CD8-positive, alpha-beta memory T cell (primary cell): ENCODE results near the gene PRPSAP1. TPM values are rescaled to one million over a fixed set of nuclear protein-coding genes. Genes with fewer than 3 reads are reported as not detected.

Source experiments
- CTCF ChIA-PET: fragments of 350-600 bp; sonication (Branson Sonifier 250); formaldehyde crosslinking; loops from one replicate; lab custom pipeline; 2021; ENCODE audit warnings: antibody characterized with exemption; lab: Charles Lee
- POLR2A ChIA-PET: fragments of 350-600 bp; sonication (Branson Sonifier 250); formaldehyde crosslinking; loops from one replicate; lab custom pipeline; 2021; ENCODE audit warnings: antibody characterized with exemption; lab: Charles Lee
- DNase-seq, 5 donors: peaks; one replicate each; pipeline versions ENCODE4 v3.0.0 to v3.0.0-alpha.2; 2020 to 2022; ENCODE audit warnings: mixed read lengths in 1 of 5
- H3K27ac ChIP-seq: one replicate; pipeline ENCODE4 v1.7.0; 2013; ENCODE audit warnings: low read depth, mild to moderate bottlenecking, low read length, moderate library complexity
- H3K27me3 ChIP-seq: 2 replicates; pipeline ENCODE4 v1.7.0; 2013; ENCODE audit warnings: low read length, mild to moderate bottlenecking; ENCODE audit not compliant: insufficient read depth, poor library complexity, severe bottlenecking
- H3K36me3 ChIP-seq: 2 replicates; pipeline ENCODE4 v1.7.0; 2013; ENCODE audit warnings: mild to moderate bottlenecking, low read length, moderate library complexity; ENCODE audit not compliant: insufficient read depth
- H3K4me1 ChIP-seq: 2 replicates; pipeline ENCODE4 v1.7.0; 2013; ENCODE audit warnings: mild to moderate bottlenecking, low read length, moderate library complexity; ENCODE audit not compliant: insufficient read depth
- H3K4me3 ChIP-seq: 2 replicates; pipeline ENCODE4 v1.7.0; 2013; ENCODE audit warnings: mild to moderate bottlenecking, low read length
- H3K9me3 ChIP-seq: 2 replicates; pipeline ENCODE4 v1.7.0; 2013; ENCODE audit warnings: mild to moderate bottlenecking, low read length
- H3K27ac Mint-ChIP-seq, 8 donors: one replicate each; pipeline ENCODE4 v1.8.0; 2020 to 2021; ENCODE audit warnings: mixed read lengths in 8 of 8, mild to moderate bottlenecking in 6 of 8, inconsistent platforms in 3 of 8, moderate library complexity in 3 of 8
- H3K27me3 Mint-ChIP-seq, 2 donors: one replicate each; pipeline ENCODE4 v1.8.0; 2020 to 2021; ENCODE audit warnings: mixed read lengths in 2 of 2, mild to moderate bottlenecking in 1 of 2, moderate library complexity in 1 of 2
- H3K36me3 Mint-ChIP-seq, 3 donors: one replicate each; pipeline ENCODE4 v1.8.0; 2020 to 2021; ENCODE audit warnings: mixed read lengths in 3 of 3, inconsistent platforms in 1 of 3, mild to moderate bottlenecking in 1 of 3
- H3K4me1 Mint-ChIP-seq, 3 donors: one replicate each; pipeline ENCODE4 v1.8.0; 2020 to 2021; ENCODE audit warnings: mixed read lengths in 3 of 3, inconsistent platforms in 1 of 3, mild to moderate bottlenecking in 1 of 3
- H3K4me3 Mint-ChIP-seq, 7 donors: one replicate each; pipeline ENCODE4 v1.8.0; 2020 to 2021; ENCODE audit warnings: mixed read lengths in 7 of 7, mild to moderate bottlenecking in 6 of 7, moderate library complexity in 4 of 7, inconsistent platforms in 2 of 7
- H3K9me3 Mint-ChIP-seq, 5 donors: one replicate each; pipeline ENCODE4 v1.8.0; 2020 to 2022; ENCODE audit warnings: mixed read lengths in 5 of 5, mild to moderate bottlenecking in 3 of 5, moderate library complexity in 2 of 5, inconsistent platforms in 1 of 5
- polyA plus RNA-seq: library from polyadenylated mRNA; unstranded; fragments of 300-500 nt; fragmentation: Illumina TruSeq; gene quantifications from one replicate; pipeline ENCODE4 v1.2.3, GENCODE V29; 2021
- total RNA-seq, 2 experiments: library from RNA; stranded (reverse); gene quantifications; one replicate each; pipeline ENCODE4 v1.2.3, GENCODE V29; 2021

PRPSAP1 gene
- total and polyA plus RNA-seq, 3 experiments from 2014 or later: 46.9 to 63.3 (median 48.3) TPM

- ChIA-PET CTCF (interaction anchor here (0.6 to 10.9 kb wide), 24 partner anchors 10 to 398 kb away, joined by 3 to 110 read pairs (median 4); partner anchors contain the start of genes PRPSAP1, QRICH2 and UBE2O), POLR2A (interaction anchor here (1.0 to 3.1 kb wide), 2 partner anchors 33 to 116 kb away, joined by 3 to 27 read pairs; partner anchors contain the start of gene PRPSAP1)
- Histone ChIP-seq H3K4me1 (peaks cover 19% of the 10 kb centered on the region), H3K36me3 (no peaks in the 10 kb centered on the region), H3K27ac (no peak overlapping the region), H3K27me3 (no peaks in the 10 kb centered on the region), H3K9me3 (no peaks in the 10 kb centered on the region), H3K4me3 (peak overlapping the region; percentile 59)
- H3K27ac Mint-ChIP-seq: peak overlapping the region in 2 of 8 donors; percentile 52
- peaks cover 3 to 22% (median 6%) of the 10 kb centered on the region in 3 donors for H3K4me1 Mint-ChIP-seq
- no peaks in the 10 kb centered on the region for H3K27me3 Mint-ChIP-seq
- H3K9me3 Mint-ChIP-seq: no peaks in the 10 kb centered on the region
- peaks cover 0 to 12% (median 0%) of the 10 kb centered on the region in 3 donors for H3K36me3 Mint-ChIP-seq
- DNase-seq: peak; percentile 71 to 86 (median 76)
- H3K4me3 Mint-ChIP-seq: peak overlapping the region; percentile 61 to 90 (median 76)
These were observed 32.4 kb upstream of the PRPSAP1 start for GRCh38 chr17:76385892-76386786.

- Histone ChIP-seq H3K4me3 (peak overlapping the region; percentile 59), H3K36me3 (no peaks in the 10 kb centered on the region), H3K27me3 (no peaks in the 10 kb centered on the region), H3K27ac (no peak overlapping the region), H3K9me3 (no peaks in the 10 kb centered on the region), H3K4me1 (peaks cover 19% of the 10 kb centered on the region)
- peaks cover 3 to 22% (median 6%) of the 10 kb centered on the region in 3 donors for H3K4me1 Mint-ChIP-seq
- peaks cover 0 to 6% (median 0%) of the 10 kb centered on the region in 3 donors for H3K36me3 Mint-ChIP-seq
- H3K4me3 Mint-ChIP-seq: peak overlapping the region; percentile 61 to 90 (median 76)
- peak overlapping the region in 2 of 8 donors; percentile 52 to 65 for H3K27ac Mint-ChIP-seq
- no peaks in the 10 kb centered on the region for H3K9me3 Mint-ChIP-seq
- ChIA-PET POLR2A (interaction anchor here (0.5 to 3.1 kb wide), 3 partner anchors 32 to 291 kb away, joined by 3 to 27 read pairs (median 4); partner anchors contain the start of gene PRPSAP1), CTCF (interaction anchor here (0.8 to 10.9 kb wide), 30 partner anchors 9 to 371 kb away, joined by 3 to 110 read pairs (median 4); partner anchors contain the start of genes PRPSAP1, QRICH2 and UBE2O)
- H3K27me3 Mint-ChIP-seq: no peaks in the 10 kb centered on the region
- DNase-seq: peak in 2 of 5 donors; percentile 38 to 49
These were observed 31.5 kb upstream of the PRPSAP1 start for GRCh38 chr17:76384987-76385891.

GRCh38 chr17:76384222-76384986, 30.7 kb upstream of the PRPSAP1 start, which contains the start of gene SPHK1:
SPHK1 (plus strand) TSS chr17:76384609; CDS start chr17:76385645, 1,036 bp downstream.
- Mint-ChIP-seq H3K4me3 (peak within 1 kb of the TSS; percentile 81 to 96 (median 90)), H3K27me3 (no peaks in the 10 kb centered on the region), H3K4me1 (peaks cover 3 to 22% (median 6%) of the 10 kb centered on the region in 3 donors), H3K27ac (peak within 1 kb of the TSS; percentile 44 to 91 (median 70)), H3K9me3 (no peaks in the 10 kb centered on the region), H3K36me3 (peaks cover 0 to 3% (median 0%) of the 10 kb centered on the region in 3 donors)
- Histone ChIP-seq H3K36me3 (no peaks in the 10 kb centered on the region), H3K4me3 (peak within 1 kb of the TSS; percentile 59), H3K9me3 (no peaks in the 10 kb centered on the region), H3K27ac (peak within 1 kb of the TSS; percentile 45), H3K4me1 (peaks cover 19% of the 10 kb centered on the region), H3K27me3 (no peaks in the 10 kb centered on the region)
- DNase-seq: peak; percentile 37 to 63 (median 48)
- CTCF ChIA-PET: interaction anchor here (0.9 to 10.9 kb wide), 24 partner anchors 9 to 264 kb away, joined by 3 to 110 read pairs (median 4); partner anchors contain the start of genes PRPSAP1 and UBE2O
- POLR2A ChIA-PET: interaction anchor here (0.5 to 3.1 kb wide), 4 partner anchors 31 to 290 kb away, joined by 3 to 27 read pairs (median 4); partner anchors contain the start of gene PRPSAP1

- ChIA-PET POLR2A (interaction anchor here (0.6 to 3.1 kb wide), 6 partner anchors 12 to 146 kb away, joined by 3 to 27 read pairs (median 6); partner anchors contain the start of gene PRPSAP1), CTCF (interaction anchor here (1.0 to 10.9 kb wide), 5 partner anchors 12 to 30 kb away, joined by 3 to 110 read pairs (median 13); partner anchors contain the start of gene PRPSAP1)
- Mint-ChIP-seq H3K9me3 (no peaks in the 10 kb centered on the region), H3K36me3 (peaks cover 0 to 3% (median 0%) of the 10 kb centered on the region in 3 donors), H3K4me3 (peak overlapping the region; percentile 81 to 96 (median 90)), H3K4me1 (peaks cover 3 to 22% (median 6%) of the 10 kb centered on the region in 3 donors), H3K27ac (peak overlapping the region in 7 of 8 donors; percentile 44 to 91 (median 75)), H3K27me3 (no peaks in the 10 kb centered on the region)
- no peaks in the 10 kb centered on the region for H3K9me3 ChIP-seq
- peak; percentile 20 to 71 (median 40) for DNase-seq
- peaks cover 19% of the 10 kb centered on the region for H3K4me1 ChIP-seq
- peak overlapping the region; percentile 45 for H3K27ac ChIP-seq
- peak overlapping the region; percentile 51 for H3K4me3 ChIP-seq
- H3K27me3 ChIP-seq: no peaks in the 10 kb centered on the region
- no peaks in the 10 kb centered on the region for H3K36me3 ChIP-seq
These were observed 30.0 kb upstream of the PRPSAP1 start for GRCh38 chr17:76383546-76384221.

DNA sequence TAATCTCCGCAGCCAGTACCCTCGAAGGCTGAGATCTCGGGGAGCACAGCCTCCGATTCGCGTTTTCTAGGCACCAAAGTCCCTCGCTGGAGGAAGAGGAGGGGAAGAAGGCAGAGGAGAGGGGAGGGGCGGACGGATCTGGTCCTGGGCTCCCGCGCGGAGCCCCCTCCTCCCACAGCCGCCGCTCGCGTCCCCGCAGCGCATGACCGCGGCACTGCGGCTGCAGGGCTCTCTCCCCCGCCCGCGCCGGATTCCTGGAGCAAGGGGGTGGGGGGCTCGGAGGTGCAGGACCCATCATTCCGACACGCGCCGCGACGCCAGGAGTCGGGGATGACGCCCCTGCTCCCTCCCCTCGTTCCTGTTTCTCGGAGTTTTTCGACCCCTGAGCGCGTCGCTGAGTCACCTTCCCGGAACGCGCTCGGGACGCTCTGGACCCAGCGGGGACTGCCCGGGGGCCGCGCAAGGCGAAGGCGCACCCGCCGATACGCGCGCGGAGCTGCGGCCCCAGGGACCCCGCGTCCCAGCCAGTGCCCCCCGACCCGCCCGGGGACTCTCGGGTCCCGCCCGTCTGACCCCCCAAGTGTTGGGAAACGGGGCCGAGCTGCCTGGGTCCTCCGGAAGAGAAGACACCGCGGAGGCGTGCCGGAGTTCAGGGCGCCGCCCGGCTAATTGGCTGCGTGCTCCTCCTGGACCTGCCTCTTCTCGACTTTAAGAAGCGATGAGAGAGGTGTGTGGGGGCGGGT, 29.3 kb upstream of the PRPSAP1 start:
- Histone ChIP-seq H3K27me3 (no peaks in the 10 kb centered on the region), H3K4me1 (peaks cover 19% of the 10 kb centered on the region), H3K27ac (peak overlapping the region; percentile 45), H3K9me3 (no peaks in the 10 kb centered on the region), H3K4me3 (peak overlapping the region; percentile 51), H3K36me3 (no peaks in the 10 kb centered on the region)
- ChIA-PET POLR2A (interaction anchor here (0.6 to 2.8 kb wide), 4 partner anchors 11 to 146 kb away, joined by 3 to 15 read pairs (median 6); partner anchors contain the start of gene PRPSAP1), CTCF (interaction anchor here (1.0 to 10.9 kb wide), 4 partner anchors 12 to 29 kb away, joined by 3 to 110 read pairs (median 24); partner anchors contain the start of gene PRPSAP1)
- Mint-ChIP-seq H3K27me3 (no peaks in the 10 kb centered on the region), H3K9me3 (no peaks in the 10 kb centered on the region), H3K4me3 (peak overlapping the region; percentile 81 to 96 (median 90)), H3K27ac (peak overlapping the region in 2 of 8 donors; percentile 66 to 81), H3K36me3 (peaks cover 0 to 3% (median 0%) of the 10 kb centered on the region in 3 donors), H3K4me1 (peaks cover 6 to 22% (median 6%) of the 10 kb centered on the region in 3 donors)
- DNase-seq: peak; percentile 35 to 75 (median 45)
